NB4 (cell line): Measurements from ENCODE around the gene SMAD3.

Experiments used
- DNase-seq: peaks from one replicate; pipeline ENCODE4 v3.0.0; 2010; ENCODE audit warnings: low read depth
- H3K4me3 ChIP-seq: one replicate; pipeline ENCODE4 v1.5.1; 2011; ENCODE audit warnings: mild to moderate bottlenecking, low read depth, low read length, moderate library complexity
- MAX ChIP-seq: IDR thresholded peaks from 2 replicates; pipeline ENCODE4 v1.6.1; 2011; ENCODE audit warnings: low read depth, low read length
- MYC ChIP-seq: IDR thresholded peaks from 2 replicates; pipeline ENCODE4 v1.6.1; 2011; ENCODE audit warnings: low read depth, low read length
- POLR2A ChIP-seq: IDR thresholded peaks from 2 replicates; pipeline ENCODE4 v1.6.1; 2011; ENCODE audit warnings: mild to moderate bottlenecking; ENCODE audit not compliant: insufficient read length; ENCODE audit errors: extremely low read depth
- TF ChIP-seq, protein P1 (sequence below): IDR thresholded peaks from one replicate; pipeline ENCODE4 v1.5.1; 2012; ENCODE audit warnings: low read depth, low read length

The SMAD3 gene

DNA sequence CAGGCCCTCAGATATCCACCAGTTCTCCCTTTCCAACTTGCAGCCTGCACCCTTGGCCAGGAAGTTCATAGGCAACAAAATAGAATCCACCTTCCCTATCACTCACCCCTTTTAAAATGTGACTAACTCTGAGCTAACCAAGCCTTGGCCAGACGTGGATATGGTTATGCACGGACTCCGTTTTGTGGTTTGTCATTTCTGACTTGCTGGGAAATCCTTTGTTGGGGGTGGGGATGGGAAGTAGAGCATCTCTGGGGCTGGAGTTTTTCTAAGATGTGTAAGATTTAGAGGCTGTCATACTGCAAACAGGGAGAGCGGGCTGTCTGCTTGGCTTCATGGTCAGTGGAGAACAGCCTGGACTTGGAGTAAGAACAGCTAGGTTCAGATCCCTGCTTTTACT is 62.6 kb downstream of the SMAD3 start:
- H3K4me3 ChIP-seq, result no peak overlapping the region
- DNase-seq, result peak; percentile 76
- TF ChIP-seq MYC, result no peak
- TF ChIP-seq, protein P1, sequence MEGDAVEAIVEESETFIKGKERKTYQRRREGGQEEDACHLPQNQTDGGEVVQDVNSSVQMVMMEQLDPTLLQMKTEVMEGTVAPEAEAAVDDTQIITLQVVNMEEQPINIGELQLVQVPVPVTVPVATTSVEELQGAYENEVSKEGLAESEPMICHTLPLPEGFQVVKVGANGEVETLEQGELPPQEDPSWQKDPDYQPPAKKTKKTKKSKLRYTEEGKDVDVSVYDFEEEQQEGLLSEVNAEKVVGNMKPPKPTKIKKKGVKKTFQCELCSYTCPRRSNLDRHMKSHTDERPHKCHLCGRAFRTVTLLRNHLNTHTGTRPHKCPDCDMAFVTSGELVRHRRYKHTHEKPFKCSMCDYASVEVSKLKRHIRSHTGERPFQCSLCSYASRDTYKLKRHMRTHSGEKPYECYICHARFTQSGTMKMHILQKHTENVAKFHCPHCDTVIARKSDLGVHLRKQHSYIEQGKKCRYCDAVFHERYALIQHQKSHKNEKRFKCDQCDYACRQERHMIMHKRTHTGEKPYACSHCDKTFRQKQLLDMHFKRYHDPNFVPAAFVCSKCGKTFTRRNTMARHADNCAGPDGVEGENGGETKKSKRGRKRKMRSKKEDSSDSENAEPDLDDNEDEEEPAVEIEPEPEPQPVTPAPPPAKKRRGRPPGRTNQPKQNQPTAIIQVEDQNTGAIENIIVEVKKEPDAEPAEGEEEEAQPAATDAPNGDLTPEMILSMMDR, result no peak
- TF ChIP-seq MAX, result no peak
- no peak for TF ChIP-seq POLR2A

DNA sequence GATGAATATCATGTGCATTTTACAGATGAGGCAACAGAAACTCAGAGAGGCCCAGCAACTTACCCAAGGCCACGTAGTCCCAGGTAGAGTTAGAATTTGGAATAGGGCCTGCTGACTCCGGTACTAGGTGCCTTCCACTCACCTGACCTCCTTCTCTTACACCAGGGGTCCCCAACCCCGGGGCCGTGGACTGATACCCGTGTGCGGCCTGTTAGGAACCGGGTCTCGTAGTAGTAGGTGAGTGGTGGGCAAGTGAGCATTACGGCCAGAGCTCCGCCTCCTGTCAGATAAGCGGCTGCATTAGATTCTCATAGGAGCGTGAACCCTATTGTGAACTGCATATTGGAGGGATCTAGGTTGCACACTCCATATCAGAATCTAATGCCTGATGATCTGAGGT is 64.8 kb downstream of the SMAD3 start:
- H3K4me3 ChIP-seq, result no peak overlapping the region
- TF ChIP-seq MAX (no peak), POLR2A (no peak), MYC (no peak)
- TF ChIP-seq, protein P1, result no peak
- no peak for DNase-seq

DNA sequence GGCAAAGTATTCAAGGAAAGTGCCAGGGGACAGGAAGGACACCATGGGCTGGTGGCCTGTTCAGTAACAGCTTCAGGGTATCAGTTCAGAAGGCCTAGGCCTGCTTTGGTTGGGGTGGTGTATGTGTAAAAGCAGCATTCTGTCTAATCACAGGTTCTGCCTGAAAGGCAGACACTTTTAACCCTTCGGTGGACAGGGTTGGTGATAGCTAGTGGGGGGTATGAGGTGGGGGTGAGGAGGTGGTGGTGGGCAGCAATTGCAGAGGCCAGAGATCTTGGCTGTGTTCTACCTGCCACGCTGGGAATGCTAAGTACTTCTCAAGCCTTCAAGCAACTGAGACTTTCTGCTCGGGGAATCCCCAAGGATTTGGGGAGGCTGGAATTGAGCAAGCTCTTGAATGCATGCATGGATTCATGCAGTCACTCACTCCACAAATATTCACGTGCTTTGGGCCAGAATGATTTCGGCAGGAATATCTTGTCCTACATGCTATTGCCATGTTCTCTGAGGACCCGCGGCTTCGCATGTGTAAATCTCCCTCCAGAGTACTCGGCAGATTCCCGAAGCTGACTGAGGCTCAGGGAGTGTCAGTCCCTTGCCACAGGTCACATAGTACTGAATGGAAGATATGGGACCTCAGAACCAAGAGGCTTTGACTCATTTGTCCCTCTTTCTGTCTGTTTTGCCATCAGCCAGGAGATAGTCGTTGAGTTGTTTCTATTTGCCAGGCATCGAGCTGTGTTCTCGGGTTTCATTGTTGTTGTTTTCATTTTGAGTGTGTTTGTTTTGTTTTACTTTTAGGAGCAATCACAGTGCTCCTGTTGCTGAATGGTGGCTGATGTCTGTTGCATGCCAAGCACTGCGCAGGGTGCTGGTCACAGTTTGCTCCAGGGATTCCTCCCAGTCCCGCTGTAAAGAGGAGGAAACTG is 65.5 kb downstream of the SMAD3 start:
- no peak for DNase-seq
- TF ChIP-seq MYC (no peak), POLR2A (no peak), MAX (no peak)
- TF ChIP-seq, protein P1, result no peak
- H3K4me3 ChIP-seq, result no peak overlapping the region

DNA sequence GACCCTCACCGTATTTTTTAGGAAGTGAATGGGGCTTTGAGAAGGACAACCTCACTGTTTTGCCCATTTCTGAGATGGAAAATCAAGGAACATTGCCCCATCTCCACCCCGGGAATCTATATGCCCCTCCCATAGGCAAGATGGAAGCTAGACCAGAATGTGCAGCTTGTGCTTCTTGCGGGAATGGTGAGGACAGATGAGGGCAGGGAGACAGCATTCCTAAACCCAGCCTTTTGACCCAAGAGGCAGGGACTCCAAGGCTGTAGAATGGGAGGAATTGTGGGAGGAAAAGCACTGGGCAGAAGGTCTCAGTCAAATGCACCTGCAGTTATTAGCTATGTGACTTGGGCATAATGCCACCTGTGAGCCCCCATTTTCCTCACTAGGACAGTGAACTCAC is 66.9 kb downstream of the SMAD3 start:
- TF ChIP-seq, protein P1, result no peak
- TF ChIP-seq MAX, result no peak
- TF ChIP-seq POLR2A, result no peak
- TF ChIP-seq MYC, result no peak
- no peak for DNase-seq
- no peak overlapping the region for H3K4me3 ChIP-seq

DNA sequence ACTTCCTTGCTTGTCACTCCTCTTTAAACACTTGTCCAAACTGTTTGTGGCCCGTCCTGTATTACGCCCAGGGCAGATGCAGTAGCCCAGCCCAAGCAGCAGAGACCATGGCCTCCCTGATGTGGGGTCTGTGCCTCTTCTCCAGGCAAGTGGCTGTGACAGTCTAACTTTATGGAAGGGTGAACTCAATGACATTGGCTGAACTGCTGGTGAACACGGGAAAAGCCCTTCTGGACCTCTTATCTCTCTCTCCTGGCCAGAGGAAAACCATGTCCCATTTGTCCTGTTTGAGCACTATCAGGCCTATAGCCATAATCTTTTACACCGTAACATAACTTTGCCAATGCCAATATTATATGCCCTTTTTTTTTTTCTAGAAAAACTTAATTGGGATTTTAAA is 67.6 kb downstream of the SMAD3 start:
- DNase-seq, result no peak
- TF ChIP-seq POLR2A (no peak), MYC (no peak), MAX (no peak)
- TF ChIP-seq, protein P1, result no peak
- no peak overlapping the region for H3K4me3 ChIP-seq
